GM20431 (cell line): ENCODE results near the gene PUS10.
"Not testable (repeated sequence)": the region's sequence is repeated elsewhere in the genome, so short reads cannot be mapped to it uniquely, and the experiment has no call there.

ENCODE experiments used
- in situ Hi-C: fragments of 300-500 bp; cut with MseI, MboI; formaldehyde crosslinking; loops from one replicate; pipeline ENCODE4 v1.15.0; 2020; ENCODE audit warnings: low sequenced_read_pairs; ENCODE audit not compliant: unreplicated experiment

PUS10 gene

DNA sequence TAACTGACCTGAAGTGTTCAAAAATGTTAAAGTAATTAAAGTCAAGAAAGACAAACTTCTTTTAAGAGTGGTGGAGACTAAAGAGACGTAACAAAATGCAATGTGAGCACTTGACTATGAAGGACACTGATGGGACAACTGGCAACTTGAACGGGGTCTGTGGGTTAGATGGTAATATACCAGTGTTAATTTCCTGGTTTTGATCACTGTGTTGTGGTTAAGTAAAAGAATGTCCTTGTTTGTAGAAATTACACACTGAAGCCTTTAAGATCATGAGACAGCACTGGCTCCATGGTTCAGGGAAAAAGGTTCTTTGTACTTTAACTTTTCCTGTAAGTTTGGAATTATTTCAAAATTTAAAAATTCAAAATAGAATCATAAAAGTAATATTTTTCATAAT is 78.4 kb downstream of the PUS10 start:
- in situ Hi-C loops = no loop called here

DNA sequence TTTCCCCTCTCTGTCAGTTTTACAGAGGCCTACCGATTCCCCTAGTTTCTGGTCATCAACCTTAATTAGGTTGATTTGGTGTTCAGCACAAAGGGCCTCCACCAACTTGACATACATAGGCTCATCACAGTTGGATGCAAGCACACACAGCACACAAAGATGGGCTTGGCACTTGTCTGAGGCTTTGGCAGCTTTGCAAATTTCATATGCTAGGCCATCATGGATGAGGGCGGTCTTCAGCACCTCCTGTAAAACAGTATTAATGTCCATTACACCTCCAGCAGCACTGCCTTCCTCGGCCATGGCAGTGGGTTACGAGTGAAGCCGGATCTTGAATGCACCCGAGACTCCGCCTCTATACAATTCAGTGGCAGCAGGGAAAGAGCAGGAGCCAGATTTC is 79.8 kb downstream of the PUS10 start:
- in situ Hi-C loops = no loop called here

DNA sequence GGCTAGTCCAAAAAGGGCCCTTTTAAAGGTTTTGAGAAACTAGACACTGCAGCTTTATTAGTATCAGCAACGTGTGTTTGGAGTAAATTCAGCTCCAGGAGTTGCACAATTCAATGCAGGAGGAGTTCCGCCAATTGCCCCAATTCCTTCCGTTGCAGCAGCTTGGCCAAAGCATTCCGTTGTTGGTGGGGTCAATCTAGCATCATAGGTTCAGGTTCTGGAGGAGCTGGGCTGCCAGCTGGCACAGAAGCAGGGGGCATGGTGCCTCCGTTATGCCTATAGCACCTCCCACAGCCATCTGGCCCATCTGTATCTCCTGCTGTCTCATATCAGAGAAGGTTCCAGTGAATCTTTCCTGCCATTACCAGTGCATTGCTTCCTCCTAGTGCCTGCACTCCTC is 81.3 kb downstream of the PUS10 start:
- in situ Hi-C loops = no loop called here

DNA sequence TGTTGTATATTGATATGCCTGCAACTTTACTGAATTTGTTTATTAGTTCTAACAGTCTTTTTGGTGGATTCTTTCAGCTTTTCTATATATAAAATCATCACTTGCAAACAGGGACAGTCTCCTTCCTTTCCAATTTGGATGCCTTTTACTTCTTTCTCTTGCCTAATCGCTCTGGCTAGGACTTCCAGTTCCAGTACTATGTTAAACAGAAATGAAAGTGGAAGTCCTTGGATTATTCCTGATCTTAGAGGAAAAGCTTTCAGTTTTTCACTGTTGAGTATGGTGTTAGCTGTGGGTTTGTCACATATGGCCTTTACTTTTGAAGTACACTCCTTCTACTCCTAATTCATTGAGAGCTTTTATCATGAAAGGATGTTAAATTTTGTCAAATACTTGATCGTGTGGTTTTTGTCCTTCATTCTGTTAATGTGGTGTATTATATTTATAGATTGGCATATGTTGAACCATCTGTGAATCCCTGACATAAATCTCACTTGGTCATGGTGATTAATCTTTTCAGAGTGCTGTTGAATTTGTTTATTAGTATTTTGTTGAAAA is 83.8 kb downstream of the PUS10 start:
- in situ Hi-C loops = no loop called here

DNA sequence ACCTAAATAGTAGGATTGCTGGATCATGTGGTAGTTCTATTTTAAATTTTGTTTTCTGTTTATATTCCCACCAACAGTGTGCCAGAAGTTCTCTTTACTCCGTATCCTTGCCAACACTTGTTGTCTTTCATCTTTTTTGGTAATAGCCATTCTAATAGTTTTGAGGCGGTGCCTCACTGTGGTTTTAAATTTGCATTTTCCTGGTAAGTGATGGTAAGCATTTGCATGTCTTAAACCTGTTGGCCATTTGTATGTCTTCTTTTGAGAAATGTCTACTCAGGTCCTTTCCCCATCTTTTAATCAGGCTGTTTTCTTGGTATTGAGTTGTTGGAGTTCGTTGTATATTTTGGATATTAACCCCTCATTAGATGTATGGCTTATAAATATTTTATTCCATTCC is 85.1 kb downstream of the PUS10 start:
- in situ Hi-C loops = no loop called here

DNA sequence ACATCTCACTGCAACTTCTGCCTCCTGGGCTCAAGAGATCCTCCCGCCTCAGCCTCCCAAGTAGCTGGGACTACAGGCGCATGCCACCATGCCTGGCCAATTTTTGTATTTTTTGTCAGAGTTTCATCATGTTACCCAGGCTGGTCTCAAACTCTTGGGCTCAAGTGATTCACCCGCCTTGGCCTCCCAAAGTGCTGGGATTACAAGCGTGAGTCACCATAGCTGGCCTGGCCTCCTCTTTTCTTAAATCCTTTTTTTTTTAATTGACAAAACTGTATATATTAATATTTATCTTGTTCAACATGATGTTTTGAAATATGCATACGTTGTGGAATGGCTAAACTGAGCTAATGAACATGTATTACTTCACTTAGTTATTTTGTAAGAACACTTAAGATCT is 86.0 kb downstream of the PUS10 start:
- in situ Hi-C loops = not testable (repeated sequence)

DNA sequence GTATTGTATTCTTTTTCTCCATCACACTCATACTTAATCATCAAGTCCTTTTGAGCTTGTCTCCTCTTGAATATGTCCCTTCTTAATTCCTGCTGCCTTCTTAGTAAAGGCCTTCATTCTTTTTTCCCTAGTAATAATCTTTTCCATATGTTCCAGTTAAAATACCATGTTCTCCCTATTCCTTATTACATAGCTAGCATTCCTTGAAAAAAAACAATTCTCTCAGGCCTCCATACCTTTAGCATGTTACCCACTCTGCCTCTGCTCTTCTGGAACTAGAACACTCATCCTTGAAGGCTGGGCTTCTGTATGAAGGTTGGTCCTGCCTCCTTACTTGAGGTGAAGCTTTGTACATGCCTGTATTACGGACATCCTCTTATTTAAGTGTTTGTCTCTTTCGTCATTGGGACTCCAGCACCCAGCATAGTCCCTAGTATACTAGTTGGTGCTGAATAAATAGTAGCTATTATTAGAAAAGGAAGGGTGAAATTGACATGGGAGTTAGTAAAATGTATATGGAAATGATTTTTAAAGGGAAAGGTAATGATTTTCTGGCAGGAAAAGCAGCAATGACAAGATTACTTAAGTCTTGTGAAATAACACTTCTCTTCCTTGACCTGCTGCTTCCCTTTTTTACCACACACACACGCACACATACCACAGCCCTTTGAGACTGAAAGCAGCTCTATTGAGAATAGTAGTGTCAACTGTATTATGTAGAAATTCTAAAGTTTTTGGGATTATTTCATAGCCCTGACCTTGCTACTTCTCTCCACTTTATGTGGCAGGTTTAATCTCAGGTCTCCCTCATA is 91.1 kb downstream of the PUS10 start:
- in situ Hi-C loops = no loop called here

DNA sequence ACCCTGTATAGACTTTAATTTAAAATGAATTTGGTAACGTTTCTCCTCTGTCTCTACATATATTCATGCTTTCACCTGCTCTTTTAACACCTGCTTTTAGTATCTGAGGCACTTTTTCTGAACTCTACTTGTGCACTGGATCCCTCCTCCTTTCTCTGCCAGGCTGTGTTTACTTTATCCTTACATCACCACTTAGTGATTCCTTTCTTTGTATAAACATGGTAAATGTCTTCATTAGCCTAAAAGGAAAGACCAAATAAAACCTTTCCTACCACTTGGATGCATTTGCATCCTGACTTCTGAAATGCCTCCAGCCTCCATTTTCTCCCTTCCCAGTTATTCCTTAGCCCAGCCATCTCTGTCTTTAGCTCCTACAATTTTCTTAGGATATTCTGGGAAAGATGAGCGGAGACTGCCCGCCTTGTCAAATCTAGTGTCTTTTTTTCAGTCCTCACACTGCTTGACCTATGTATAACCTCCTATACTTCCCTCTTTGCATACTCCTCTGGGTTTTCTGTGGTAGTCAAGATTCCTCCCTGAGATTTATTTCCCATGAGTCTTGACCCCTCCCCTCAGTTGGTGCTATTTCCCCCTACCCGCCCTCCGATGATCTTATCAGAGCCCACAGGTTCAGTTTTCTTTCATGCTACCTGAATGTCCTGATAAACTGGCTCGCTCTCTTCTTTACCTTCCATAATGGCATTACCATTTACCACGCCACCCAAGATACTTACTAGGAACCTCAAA is 91.9 kb downstream of the PUS10 start:
- in situ Hi-C loops = no loop called here

DNA sequence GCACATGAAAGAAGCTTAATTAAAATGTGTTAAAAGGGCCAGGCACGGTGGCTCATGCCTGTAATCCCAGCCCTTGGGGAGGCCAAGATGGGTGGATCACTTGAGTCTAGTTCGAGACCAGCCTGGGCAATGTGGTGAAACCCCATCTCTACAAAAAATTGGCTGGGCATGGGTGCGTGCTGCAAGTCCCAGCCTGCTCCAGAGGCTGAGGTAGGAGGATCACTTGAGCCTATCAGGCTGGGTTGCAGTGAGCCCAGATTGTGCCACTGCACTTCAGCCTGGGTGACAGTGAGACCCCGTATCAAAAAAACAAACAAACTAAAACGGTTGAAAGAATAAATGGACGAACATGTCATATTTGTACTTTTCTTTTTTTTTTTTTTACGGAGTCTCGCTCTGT is 110.7 kb downstream of the PUS10 start:
- in situ Hi-C loops = loop anchor here (10.0 kb wide), 1 partner anchor 87 kb away; no protein-coding TSS in a partner anchor

DNA sequence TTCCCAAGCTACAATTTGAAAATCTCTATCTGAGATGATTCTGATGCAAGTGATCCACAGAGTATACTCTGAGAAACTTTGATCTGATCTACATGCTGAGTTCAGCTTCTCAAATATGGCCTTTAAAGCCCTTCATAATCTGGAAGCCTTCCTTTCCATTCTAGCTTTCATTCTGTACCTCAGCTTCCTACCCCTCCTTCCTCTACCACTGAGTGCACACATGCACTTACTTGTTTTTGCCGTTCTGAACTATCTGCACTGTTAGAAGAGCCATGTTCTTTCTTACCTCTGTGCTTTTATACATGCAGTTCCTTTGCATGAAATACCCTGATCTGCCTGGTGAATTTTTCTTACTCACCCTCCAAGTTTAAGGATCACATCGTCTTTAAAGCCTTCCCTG is 111.7 kb downstream of the PUS10 start:
- in situ Hi-C loops = loop anchor here (10.0 kb wide), 1 partner anchor 88 kb away; no protein-coding TSS in a partner anchor

DNA sequence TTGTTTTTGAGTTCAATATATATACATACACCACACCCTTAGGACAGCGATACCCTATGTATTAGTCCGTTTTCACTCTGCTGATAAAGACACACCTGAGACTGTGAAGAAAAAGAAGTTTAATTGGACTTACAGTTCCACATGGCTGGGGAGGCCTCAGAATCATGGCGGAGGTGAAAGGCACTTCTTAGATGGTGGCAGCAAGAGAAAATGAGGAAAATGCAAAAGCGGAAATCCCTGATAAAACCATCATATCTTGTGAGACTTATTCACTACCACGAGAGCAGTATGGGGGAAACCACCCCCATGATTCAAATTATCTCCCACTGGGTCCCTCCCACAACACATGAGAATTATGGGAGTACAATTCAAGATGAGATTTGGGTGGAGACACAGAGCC is 112.2 kb downstream of the PUS10 start:
- in situ Hi-C loops = loop anchor here (10.0 kb wide), 1 partner anchor 89 kb away; no protein-coding TSS in a partner anchor

DNA sequence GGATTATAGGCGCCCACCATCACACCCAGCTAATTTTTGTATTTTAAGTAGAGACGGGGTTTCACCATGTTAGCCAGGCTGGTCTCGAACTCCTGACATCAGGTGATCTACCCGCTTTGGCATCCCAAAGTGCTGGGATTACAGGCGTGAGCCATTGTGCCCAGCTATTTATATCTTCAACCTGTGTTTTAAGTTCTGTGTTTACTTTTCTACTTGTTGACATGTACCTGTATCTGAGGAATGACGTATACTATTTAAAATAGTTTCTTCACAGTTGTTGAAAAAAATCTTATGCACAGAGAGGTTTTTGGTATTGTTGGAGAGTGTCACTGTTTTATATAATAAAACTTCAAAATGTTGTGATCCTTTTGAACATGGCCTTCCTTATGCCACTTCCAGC is 116.8 kb downstream of the PUS10 start:
- in situ Hi-C loops = loop anchor here (10.0 kb wide), 1 partner anchor 94 kb away; no protein-coding TSS in a partner anchor

DNA sequence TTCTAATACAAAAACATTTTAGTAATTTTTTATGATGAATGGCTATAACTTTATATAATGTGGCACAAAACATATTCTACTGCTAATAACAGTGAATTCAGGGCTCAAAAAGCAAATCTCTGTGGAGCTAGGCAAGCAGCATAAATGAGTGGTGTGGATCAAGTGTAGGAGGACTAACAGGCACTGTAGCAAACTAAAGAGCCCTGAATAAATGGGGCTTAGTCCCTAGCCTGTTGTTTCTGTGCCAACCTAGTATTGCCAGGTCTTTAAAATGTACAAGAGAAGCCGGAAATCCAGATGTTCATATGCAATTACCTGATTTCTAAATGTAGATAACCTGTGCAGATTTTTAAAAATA is 118.2 kb downstream of the PUS10 start:
- in situ Hi-C loops = loop anchor here (10.0 kb wide), 1 partner anchor 95 kb away; no protein-coding TSS in a partner anchor

DNA sequence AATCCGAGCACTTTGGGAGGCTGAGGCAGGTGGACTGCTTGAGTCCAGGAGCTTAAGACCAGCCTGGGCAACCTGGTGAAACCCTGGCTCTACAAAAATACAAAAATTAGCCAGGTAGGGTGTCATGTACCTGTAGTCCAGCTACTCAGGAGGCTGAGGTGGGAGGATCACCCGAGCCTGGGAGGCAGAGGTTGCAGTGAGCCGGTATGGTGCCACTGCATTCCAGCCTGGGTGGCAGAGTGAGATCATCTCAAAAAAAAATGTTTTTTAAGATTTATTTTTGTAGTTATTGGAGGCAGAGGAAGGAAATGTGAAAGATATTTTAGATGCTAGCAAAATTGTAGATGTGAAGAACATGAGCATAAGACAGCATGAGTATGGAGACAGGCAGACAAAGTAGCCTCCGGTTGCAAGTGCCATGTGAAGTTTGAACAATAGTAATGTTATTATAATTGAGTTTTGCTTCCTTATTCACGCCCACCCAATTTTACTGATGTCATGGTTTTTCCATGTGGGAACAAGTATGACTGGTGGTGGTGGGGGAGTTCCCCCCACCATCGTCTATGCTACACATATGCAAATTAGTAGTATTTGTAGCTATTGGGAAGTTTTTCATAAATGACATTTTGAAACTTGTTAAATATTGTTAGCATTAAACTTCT is 118.7 kb downstream of the PUS10 start:
- in situ Hi-C loops = no loop called here

DNA sequence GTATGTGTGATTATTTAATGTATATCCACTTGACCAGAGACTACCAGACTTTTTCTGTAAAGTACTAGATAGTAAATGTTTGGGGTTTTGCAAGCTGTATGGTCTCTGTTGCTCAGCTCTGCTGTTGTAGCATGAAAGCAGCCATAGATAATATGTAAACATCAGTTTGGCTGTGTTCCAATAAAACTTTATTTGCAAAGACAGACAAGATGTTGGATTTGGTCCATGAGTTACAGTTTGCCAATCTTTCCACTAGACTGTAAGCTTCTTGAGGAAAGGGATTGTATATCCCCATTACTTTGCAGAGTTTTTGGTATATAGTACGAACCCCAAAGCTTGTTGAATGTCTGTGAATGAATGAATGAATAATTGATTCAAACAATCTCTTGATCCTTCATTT is 119.5 kb downstream of the PUS10 start:
- in situ Hi-C loops = no loop called here
